HepG2 (cell line): ENCODE measurements around the gene CKS1B. TPM values are rescaled to one million over a fixed set of nuclear protein-coding genes. Genes with fewer than 3 reads are reported as not detected.
A peak's percentile ranks its signal among the peaks of the same experiment; 100 is the strongest.

Experiments used
- GLI4 ChIP-seq: sonication (generic); formaldehyde crosslinking; IDR thresholded peaks from 2 replicates; pipeline ENCODE4 v1.5.1; 2020; ENCODE audit warnings: missing genetic modification reagents, mild to moderate bottlenecking, moderate library complexity, borderline replicate concordance
- HMG20A ChIP-seq: IDR thresholded peaks from 2 replicates; pipeline ENCODE4 v1.6.1; 2016; ENCODE audit warnings: borderline replicate concordance
- HNF4A ChIP-seq: sonication (generic); formaldehyde crosslinking; IDR thresholded peaks from 2 replicates; pipeline ENCODE4 v1.4.0; 2020; ENCODE audit warnings: missing genetic modification reagents
- HNF4G ChIP-seq, 2 experiments: sonication (generic) in 1 of 2; formaldehyde crosslinking in 1 of 2; IDR thresholded peaks; 2 replicates each; pipeline versions ENCODE4 v1.4.0 to v1.6.1; 2011 to 2020; ENCODE audit warnings: borderline replicate concordance in 2 of 2, low read depth in 2 of 2, mild to moderate bottlenecking in 2 of 2, low read length in 1 of 2, missing genetic modification reagents in 1 of 2, moderate library complexity in 1 of 2
- HNRNPL ChIP-seq: fragments of 200-400 bp; formaldehyde crosslinking; IDR thresholded peaks from 2 replicates; pipeline ENCODE4 v1.6.1; 2017; ENCODE audit warnings: mild to moderate bottlenecking, low read depth, low read length
- KDM1A ChIP-seq: IDR thresholded peaks from 2 replicates; pipeline ENCODE4 v1.6.1; 2016; ENCODE audit warnings: missing compliant biosample characterization
- MED1 ChIP-seq: sonication (generic); formaldehyde crosslinking; IDR thresholded peaks from 2 replicates; pipeline ENCODE4 v1.4.0; 2020; ENCODE audit warnings: missing genetic modification reagents
- MEIS2 ChIP-seq: sonication (generic); formaldehyde crosslinking; IDR thresholded peaks from 2 replicates; pipeline ENCODE4 v1.9.0; 2021; ENCODE audit warnings: mild to moderate bottlenecking, missing genetic modification reagents
- NFE2L1 ChIP-seq: sonication (generic); formaldehyde crosslinking; IDR thresholded peaks from 2 replicates; pipeline ENCODE4 v1.4.0; 2020; ENCODE audit warnings: missing genetic modification reagents, mild to moderate bottlenecking, borderline replicate concordance
- NKX3-1 ChIP-seq: sonication (generic); formaldehyde crosslinking; IDR thresholded peaks from 2 replicates; pipeline ENCODE4 v1.5.0; 2020; ENCODE audit warnings: missing genetic modification reagents
- NR2F6 ChIP-seq, 2 experiments: IDR thresholded peaks; 2 replicates each; pipeline ENCODE4 v1.6.1; 2016; ENCODE audit warnings: antibody characterized with exemption in 1 of 2, mild to moderate bottlenecking in 1 of 2
- PAXIP1 ChIP-seq: sonication (generic); formaldehyde crosslinking; conservative IDR thresholded peaks from 2 replicates; pipeline ENCODE4 v1.4.0; 2020; ENCODE audit warnings: mild to moderate bottlenecking, missing genetic modification reagents, moderate library complexity
- PBX3 ChIP-seq: sonication (generic); formaldehyde crosslinking; IDR thresholded peaks from 2 replicates; pipeline ENCODE4 v1.8.1; 2023; ENCODE audit warnings: missing genetic modification reagents, inconsistent platforms, borderline replicate concordance
- PCBP1 ChIP-seq: fragments of 200-400 bp; formaldehyde crosslinking; IDR thresholded peaks from 2 replicates; pipeline ENCODE4 v1.6.1; 2017; ENCODE audit warnings: mild to moderate bottlenecking, low read depth, low read length, borderline replicate concordance
- RBM22 ChIP-seq: fragments of 200-400 bp; formaldehyde crosslinking; optimal IDR thresholded peaks from 2 replicates; pipeline ENCODE3; 2017; ENCODE audit warnings: mild to moderate bottlenecking, low read length, moderate library complexity
- SRF ChIP-seq: IDR thresholded peaks from 2 replicates; pipeline ENCODE4 v1.6.1; 2011; ENCODE audit warnings: mild to moderate bottlenecking, low read depth, low read length, moderate library complexity
- ZBED4 ChIP-seq: sonication (generic); formaldehyde crosslinking; IDR thresholded peaks from 2 replicates; pipeline ENCODE4 v1.4.0; 2020; ENCODE audit warnings: missing genetic modification reagents, borderline replicate concordance
- ZMAT3 ChIP-seq: sonication (generic); formaldehyde crosslinking; conservative IDR thresholded peaks from 2 replicates; pipeline ENCODE4 v1.7.0; 2021; ENCODE audit warnings: missing genetic modification reagents
- ZNF10 ChIP-seq: sonication (generic); formaldehyde crosslinking; IDR thresholded peaks from 2 replicates; pipeline ENCODE4 v1.4.0; 2020; ENCODE audit warnings: mild to moderate bottlenecking, low read depth, missing genetic modification reagents, borderline replicate concordance
- ZNF558 ChIP-seq: sonication (generic); formaldehyde crosslinking; IDR thresholded peaks from 2 replicates; pipeline ENCODE4 v1.9.0; 2022; ENCODE audit warnings: mild to moderate bottlenecking, missing genetic modification reagents, borderline replicate concordance
- polyA plus RNA-seq, 8 experiments: library from polyadenylated mRNA; depleted of rRNA in 3 of 8; stranded (reverse) in 7 of 8; unstranded in 1 of 8; fragments of >200 nt; fragmentation: Illumina TruSeq in 4 of 8; extraction: Trizol in 4 of 8; gene quantifications; 2 replicates each; pipeline versions ENCODE4 v1.2.1 to v1.2.3, GENCODE V29; 2011 to 2016; ENCODE audit warnings: low read depth in 4 of 8, missing spikeins in 1 of 8, mixed read lengths in 1 of 8; ENCODE audit not compliant: insufficient read depth in 1 of 8
- total RNA-seq, 5 experiments: library from RNA; depleted of rRNA; stranded (reverse); fragments of >200 nt; fragmentation: Illumina TruSeq; extraction: Trizol; gene quantifications; 2 replicates each; pipeline ENCODE4 v1.2.3, GENCODE V29; 2016; ENCODE audit warnings: low read depth in 1 of 5
- TF ChIP-seq, protein P1 (sequence below): sonication (generic); formaldehyde crosslinking; IDR thresholded peaks from 2 replicates; pipeline ENCODE4 v1.5.0; 2020; ENCODE audit warnings: mild to moderate bottlenecking, low read depth, missing genetic modification reagents, borderline replicate concordance

CKS1B gene
- total and polyA plus RNA-seq, 2 of the 13 experiments (the other 11 are each of a cell fraction or from before 2014, with no cell fraction given): 217 to 222 TPM

GRCh38 chr1:155007251-155007828 is 32.9 kb downstream of the CKS1B start (continued):
- peak; percentile 86 for TF ChIP-seq HNF4A
- peak; percentile 85 for TF ChIP-seq HNF4G (IDR thresholded peaks at IDR 0.05; ENCODE audit: borderline replicate concordance, low read depth, low read length)
- TF ChIP-seq HNF4G (CRISPR knock-in tag; IDR thresholded peaks at IDR 0.05; ENCODE audit: borderline replicate concordance, low read depth): 0 out of 2 replicates have a peak, but pooled peaks have one; percentile 27
- no peak for TF ChIP-seq SRF
- no peak for TF ChIP-seq KDM1A (CRISPR knock-in tag)
- TF ChIP-seq GLI4 (CRISPR knock-in tag): no peak
- TF ChIP-seq HNRNPL: peak; percentile 98
- peak; percentile 71; the same call in 1 of the 2 replicates for TF ChIP-seq NR2F6 (IDR thresholded peaks at IDR 0.05)
- peak; percentile 62 for TF ChIP-seq NR2F6 (CRISPR knock-in tag; IDR thresholded peaks at IDR 0.05)
- TF ChIP-seq ZNF558: no peak
- TF ChIP-seq ZMAT3 (CRISPR knock-in tag): no peak
- TF ChIP-seq ZNF10: no peak
- peak; percentile 74 for TF ChIP-seq PAXIP1 (CRISPR knock-in tag)
- no peak for TF ChIP-seq MEIS2 (CRISPR knock-in tag)
- TF ChIP-seq PBX3: no peak
- TF ChIP-seq, protein P1, sequence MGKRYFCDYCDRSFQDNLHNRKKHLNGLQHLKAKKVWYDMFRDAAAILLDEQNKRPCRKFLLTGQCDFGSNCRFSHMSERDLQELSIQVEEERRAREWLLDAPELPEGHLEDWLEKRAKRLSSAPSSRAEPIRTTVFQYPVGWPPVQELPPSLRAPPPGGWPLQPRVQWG (CRISPR knock-in tag): no peak
- no peak for TF ChIP-seq MED1
- TF ChIP-seq PCBP1: no peak
- no peak for TF ChIP-seq NKX3-1 (CRISPR knock-in tag)
- TF ChIP-seq ZBED4: 0 out of 2 replicates have a peak, but pooled peaks have one; percentile 30
- no peak for TF ChIP-seq HMG20A
- TF ChIP-seq NFE2L1 (CRISPR knock-in tag): no peak
- TF ChIP-seq RBM22: peak; percentile 46
